Panc1 (cell line): Measurements from ENCODE around the gene LAMB1. TPM values are rescaled to one million over a fixed set of nuclear protein-coding genes. Genes with fewer than 3 reads are reported as not detected.

Experiments used
- ATAC-seq: fragments of 200-7000 bp; cut with Tn5 transposase; 2 replicates; pipeline ENCODE4 v1.9.1; 2020; ENCODE audit warnings: mild to moderate bottlenecking, moderate library complexity
- BruUV-seq: library from RNA; stranded (reverse); fragments of 400-500 nt; replicated peaks from 2 replicates; lab custom pipeline; 2021; lab: Mats Ljungman, UMichigan
- CTCF ChIA-PET: fragments of 300-600 bp; sonication (Branson Sonifier 250); formaldehyde crosslinking; loops from one replicate; lab custom pipeline; 2022; ENCODE audit warnings: antibody characterized with exemption; lab: Charles Lee
- POLR2A ChIA-PET: fragments of 300-600 bp; sonication (Branson Sonifier 250); formaldehyde crosslinking; loops from one replicate; lab custom pipeline; 2022; ENCODE audit warnings: antibody characterized with exemption; lab: Charles Lee
- DNase-seq: peaks from one replicate; pipeline ENCODE4 v3.0.0-alpha.2; 2010; ENCODE audit warnings: low read depth, low spot score
- H3K27ac ChIP-seq: 2 replicates; pipeline ENCODE4 v1.5.1; 2011; ENCODE audit warnings: mild to moderate bottlenecking, low read length, inconsistent platforms
- H3K27me3 ChIP-seq: fragments of 200-500 bp; sonication (Bioruptor generic); 2 replicates; pipeline ENCODE4 v1.6.0; 2014; ENCODE audit warnings: low read length, inconsistent platforms; ENCODE audit not compliant: control insufficient read depth, insufficient read depth
- H3K36me3 ChIP-seq: fragments of 200-500 bp; sonication (Bioruptor generic); 2 replicates; pipeline ENCODE4 v1.5.1; 2014; ENCODE audit warnings: inconsistent platforms, mild to moderate bottlenecking, low read length, moderate library complexity; ENCODE audit not compliant: control insufficient read depth, insufficient read depth
- H3K4me1 ChIP-seq: 2 replicates; pipeline ENCODE4 v1.5.1; 2011; ENCODE audit warnings: inconsistent platforms, mild to moderate bottlenecking, low read length, moderate library complexity; ENCODE audit not compliant: control insufficient read depth, insufficient read depth
- H3K4me3 ChIP-seq, 2 experiments: 2 replicates each; pipeline ENCODE4 v1.5.1; 2011 to 2012; ENCODE audit warnings: low read depth in 2 of 2, low read length in 2 of 2, mild to moderate bottlenecking in 2 of 2, inconsistent platforms in 1 of 2, moderate library complexity in 1 of 2
- H3K9me3 ChIP-seq: fragments of 200-500 bp; sonication (Bioruptor generic); 2 replicates; pipeline ENCODE4 v1.5.1; 2014; ENCODE audit warnings: low read depth, mild to moderate bottlenecking, inconsistent platforms, low read length, moderate library complexity; ENCODE audit not compliant: control insufficient read depth, insufficient read depth
- POLR2AphosphoS5 ChIP-seq: IDR thresholded peaks from 2 replicates; pipeline ENCODE4 v1.6.1; 2012; ENCODE audit warnings: mild to moderate bottlenecking, low read depth, low read length, moderate library complexity
- SIN3A ChIP-seq: IDR thresholded peaks from 2 replicates; pipeline ENCODE4 v1.6.1; 2012; ENCODE audit warnings: low read depth, mild to moderate bottlenecking, low read length, moderate library complexity, borderline replicate concordance; ENCODE audit not compliant: insufficient read depth
- TCF7L2 ChIP-seq: IDR thresholded peaks from 2 replicates; pipeline ENCODE4 v1.6.1; 2011; ENCODE audit warnings: mild to moderate bottlenecking, low read depth, low read length, inconsistent platforms
- in situ Hi-C: cut with HindIII; loops from 2 replicates; pipeline ENCODE4 v1.10.0; 2016; ENCODE audit warnings: low sequenced_read_pairs, low pct_unique_long_range_greater_than_20kb
- intact Hi-C: fragments of 100-400 bp; cut with micrococcal nuclease; formaldehyde crosslinking; loops from one replicate; pipeline ENCODE4 v1.10.0; 2022; ENCODE audit not compliant: unreplicated experiment
- total RNA-seq: library from RNA; stranded (reverse); gene quantifications from one replicate; pipeline ENCODE4 v1.2.1, GENCODE V29; 2021; ENCODE audit not compliant: unreplicated experiment
- TF ChIP-seq, protein P1 (sequence below), 2 experiments: IDR thresholded peaks; 2 replicates each; pipeline ENCODE4 v1.6.1; 2011 to 2012; ENCODE audit warnings: low read depth in 2 of 2, control low read depth in 1 of 2, low read length in 1 of 2, mild to moderate bottlenecking in 1 of 2, moderate library complexity in 1 of 2; ENCODE audit not compliant: insufficient read depth in 1 of 2
- TF ChIP-seq, protein P2 (sequence below): fragments of 450-650 bp; IDR thresholded peaks from 2 replicates; pipeline ENCODE4 v1.5.1; 2017; ENCODE audit warnings: mild to moderate bottlenecking

LAMB1 gene
- total RNA-seq, 1 experiment from 2014 or later: 204 TPM

DNA sequence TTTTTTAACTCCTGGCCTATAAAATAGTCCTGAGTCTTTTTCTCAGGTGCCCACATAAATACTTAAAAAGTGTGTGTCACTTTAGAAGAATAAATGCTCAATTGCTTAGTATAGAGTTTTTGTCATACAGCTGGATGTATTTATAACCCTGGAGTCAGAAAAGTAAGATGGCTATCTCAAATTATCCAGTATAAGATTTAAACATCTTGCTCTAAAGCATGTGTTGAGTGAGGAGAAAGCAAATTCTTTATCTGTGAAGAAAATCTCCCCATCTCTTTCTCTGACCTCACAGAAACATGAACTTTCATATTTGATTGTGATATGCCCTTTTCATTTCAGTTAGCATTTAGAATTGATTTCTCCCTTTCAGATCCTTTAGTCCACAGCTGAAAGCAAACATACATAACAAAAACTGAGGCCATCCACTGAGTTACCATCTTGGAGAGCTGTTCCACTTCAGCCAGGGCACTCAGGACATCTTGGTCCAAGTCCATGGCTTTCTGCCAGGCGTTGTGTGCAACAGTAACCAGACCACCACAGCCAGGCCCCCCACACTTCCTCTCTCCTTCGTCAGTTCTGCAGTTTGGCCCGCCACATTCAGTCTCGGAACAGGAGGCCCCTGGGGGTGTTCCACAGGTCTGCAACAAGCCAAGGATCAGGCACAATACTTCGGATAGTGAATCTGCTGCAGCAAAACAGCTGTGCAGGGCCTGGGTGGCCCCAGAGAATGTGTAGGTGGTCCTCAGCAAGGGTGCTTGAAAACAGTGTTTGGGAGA is 71.0 kb downstream of the LAMB1 start:
- ATAC-seq (no peak), DNase-seq (no peak)
- ChIA-PET CTCF (no interaction called here), POLR2A (no interaction called here)
- Histone ChIP-seq H3K27ac (peak overlapping the region; percentile 48), H3K9me3 (no peaks in the 10 kb centered on the region), H3K4me3 (no peak overlapping the region), H3K4me1 (peaks cover 24% of the 10 kb centered on the region), H3K27me3 (no peaks in the 10 kb centered on the region), H3K36me3 (peaks cover 44% of the 10 kb centered on the region)
- BruUV-seq: no TSS peak
- in situ Hi-C loops: no loop called here
- TF ChIP-seq SIN3A (no peak), TCF7L2 (no peak), POLR2AphosphoS5 (no peak)
- TF ChIP-seq, protein P1, sequence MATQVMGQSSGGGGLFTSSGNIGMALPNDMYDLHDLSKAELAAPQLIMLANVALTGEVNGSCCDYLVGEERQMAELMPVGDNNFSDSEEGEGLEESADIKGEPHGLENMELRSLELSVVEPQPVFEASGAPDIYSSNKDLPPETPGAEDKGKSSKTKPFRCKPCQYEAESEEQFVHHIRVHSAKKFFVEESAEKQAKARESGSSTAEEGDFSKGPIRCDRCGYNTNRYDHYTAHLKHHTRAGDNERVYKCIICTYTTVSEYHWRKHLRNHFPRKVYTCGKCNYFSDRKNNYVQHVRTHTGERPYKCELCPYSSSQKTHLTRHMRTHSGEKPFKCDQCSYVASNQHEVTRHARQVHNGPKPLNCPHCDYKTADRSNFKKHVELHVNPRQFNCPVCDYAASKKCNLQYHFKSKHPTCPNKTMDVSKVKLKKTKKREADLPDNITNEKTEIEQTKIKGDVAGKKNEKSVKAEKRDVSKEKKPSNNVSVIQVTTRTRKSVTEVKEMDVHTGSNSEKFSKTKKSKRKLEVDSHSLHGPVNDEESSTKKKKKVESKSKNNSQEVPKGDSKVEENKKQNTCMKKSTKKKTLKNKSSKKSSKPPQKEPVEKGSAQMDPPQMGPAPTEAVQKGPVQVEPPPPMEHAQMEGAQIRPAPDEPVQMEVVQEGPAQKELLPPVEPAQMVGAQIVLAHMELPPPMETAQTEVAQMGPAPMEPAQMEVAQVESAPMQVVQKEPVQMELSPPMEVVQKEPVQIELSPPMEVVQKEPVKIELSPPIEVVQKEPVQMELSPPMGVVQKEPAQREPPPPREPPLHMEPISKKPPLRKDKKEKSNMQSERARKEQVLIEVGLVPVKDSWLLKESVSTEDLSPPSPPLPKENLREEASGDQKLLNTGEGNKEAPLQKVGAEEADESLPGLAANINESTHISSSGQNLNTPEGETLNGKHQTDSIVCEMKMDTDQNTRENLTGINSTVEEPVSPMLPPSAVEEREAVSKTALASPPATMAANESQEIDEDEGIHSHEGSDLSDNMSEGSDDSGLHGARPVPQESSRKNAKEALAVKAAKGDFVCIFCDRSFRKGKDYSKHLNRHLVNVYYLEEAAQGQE (IDR thresholded peaks at IDR 0.05; ENCODE audit: insufficient read depth in 1 of 2, low read depth in 2 of 2, low read length in 1 of 2): no peak
- TF ChIP-seq, protein P2, sequence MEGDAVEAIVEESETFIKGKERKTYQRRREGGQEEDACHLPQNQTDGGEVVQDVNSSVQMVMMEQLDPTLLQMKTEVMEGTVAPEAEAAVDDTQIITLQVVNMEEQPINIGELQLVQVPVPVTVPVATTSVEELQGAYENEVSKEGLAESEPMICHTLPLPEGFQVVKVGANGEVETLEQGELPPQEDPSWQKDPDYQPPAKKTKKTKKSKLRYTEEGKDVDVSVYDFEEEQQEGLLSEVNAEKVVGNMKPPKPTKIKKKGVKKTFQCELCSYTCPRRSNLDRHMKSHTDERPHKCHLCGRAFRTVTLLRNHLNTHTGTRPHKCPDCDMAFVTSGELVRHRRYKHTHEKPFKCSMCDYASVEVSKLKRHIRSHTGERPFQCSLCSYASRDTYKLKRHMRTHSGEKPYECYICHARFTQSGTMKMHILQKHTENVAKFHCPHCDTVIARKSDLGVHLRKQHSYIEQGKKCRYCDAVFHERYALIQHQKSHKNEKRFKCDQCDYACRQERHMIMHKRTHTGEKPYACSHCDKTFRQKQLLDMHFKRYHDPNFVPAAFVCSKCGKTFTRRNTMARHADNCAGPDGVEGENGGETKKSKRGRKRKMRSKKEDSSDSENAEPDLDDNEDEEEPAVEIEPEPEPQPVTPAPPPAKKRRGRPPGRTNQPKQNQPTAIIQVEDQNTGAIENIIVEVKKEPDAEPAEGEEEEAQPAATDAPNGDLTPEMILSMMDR: no peak
- intact Hi-C loops: loop anchor here (10.0 kb wide), 1 partner anchor 213 kb away; no protein-coding TSS in a partner anchor

DNA sequence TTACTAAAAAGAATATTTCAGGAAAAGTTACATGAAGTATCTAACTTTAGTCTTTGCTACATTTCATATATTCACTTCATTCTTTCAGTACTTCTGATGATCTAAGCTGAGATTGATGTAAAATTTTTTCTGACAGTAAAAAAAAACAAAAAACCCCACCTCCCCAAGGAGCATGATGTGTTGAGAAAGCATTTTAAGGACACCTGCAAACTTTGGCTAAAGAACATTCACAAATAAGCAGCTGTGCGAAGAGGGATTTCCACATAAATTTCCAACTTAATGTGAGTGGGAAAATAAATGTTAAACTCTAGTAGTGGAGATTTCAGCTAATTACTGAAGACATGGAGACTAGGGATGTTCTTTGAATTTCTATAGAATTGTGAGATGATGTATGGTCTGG is 76.5 kb downstream of the LAMB1 start:
- ChIA-PET POLR2A (no interaction called here), CTCF (no interaction called here)
- in situ Hi-C loops: no loop called here
- H3K4me3 ChIP-seq: no peak overlapping the region
- H3K9me3 ChIP-seq: no peaks in the 10 kb centered on the region
- intact Hi-C loops: no loop called here
- no peak for TF ChIP-seq TCF7L2
- TF ChIP-seq, protein P1 (IDR thresholded peaks at IDR 0.05; ENCODE audit: insufficient read depth in 1 of 2, low read depth in 2 of 2, low read length in 1 of 2): no peak
- TF ChIP-seq SIN3A: no peak
- H3K4me1 ChIP-seq: peaks cover 11% of the 10 kb centered on the region; the same call in 1 of the 2 replicates
- no peak for ATAC-seq
- no TSS peak for BruUV-seq
- H3K27me3 ChIP-seq: no peaks in the 10 kb centered on the region
- H3K36me3 ChIP-seq: peaks cover 51% of the 10 kb centered on the region; the same call in 1 of the 2 replicates
- no peak for DNase-seq
- H3K27ac ChIP-seq: peak overlapping the region; percentile 39
